Posterior vena cava (tissue), 2 donors: ENCODE measurements around the gene TECR. TPM values are rescaled to one million over a fixed set of nuclear protein-coding genes. Genes with fewer than 3 reads are reported as not detected.
"Not testable (repeated sequence)": the region's sequence is repeated elsewhere in the genome, so short reads cannot be mapped to it uniquely, and the experiment has no call there.

ENCODE experiments used
- DNase-seq: peaks from one replicate; pipeline ENCODE4 v3.0.0-alpha.2; 2020; ENCODE audit warnings: low spot score
- intact Hi-C, 2 donors: fragments of 100-400 bp; cut with DNase I; formaldehyde crosslinking; loops; one replicate each; pipeline versions ENCODE4 v1.14.1 to v1.14.2; 2022 to 2023
- microRNA-seq, 2 donors: library from miRNA; unstranded; fragments of <30 nt; microRNA quantifications; one replicate each; pipeline ENCODE4 v1.2.0, GENCODE V29; 2020 to 2021; ENCODE audit warnings: borderline microRNAs expressed in 2 of 2
- total RNA-seq, 2 donors: library from RNA; stranded (reverse); fragmentation: NEBNext Ultra II Directional; extraction: Animal tissue kit (Norgen Biotek cat#: 25700); gene quantifications; one replicate each; pipeline ENCODE4 v1.2.1, GENCODE V29; 2021
- donor health status: DM: yes; HTN: yes; CAD: no.
- donor health status: DM: yes; HTN: yes; CAD: no.

Gene TECR
- total RNA-seq, 2 donors from 2014 or later: 36.8 to 56.6 TPM

GRCh38 chr19:14613399-14614098 lies 84.2 kb downstream of the TECR start:
- peak; percentile 38 for DNase-seq
- intact Hi-C loops: not testable (repeated sequence)

DNA sequence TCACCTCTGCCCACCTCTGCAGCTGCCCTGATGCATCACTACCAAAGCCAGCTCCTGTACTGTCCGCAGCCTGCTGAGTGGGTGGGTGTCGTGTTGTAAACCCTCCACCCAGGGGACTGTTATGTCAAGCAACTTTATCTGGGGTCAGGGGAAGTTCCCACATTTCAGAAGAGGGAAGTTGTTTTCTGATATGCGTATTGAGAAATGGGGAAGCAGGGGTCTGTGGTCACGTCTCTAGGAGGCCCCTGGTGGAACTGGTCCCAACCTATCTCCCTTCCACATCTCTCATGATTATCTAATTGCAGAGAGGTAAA lies 84.7 kb downstream of the TECR start:
- intact Hi-C loops: no loop called here
- no peak for DNase-seq

Small RNA genes within 50 kb of the gene (microRNA-seq; reads per million reads assigned to microRNA genes)
- gene MIR639: 0 reads per million in 2 donors

Other genes starting within 250 kb of the TECR start
- gene ADGRE5, start 148.2 kb upstream of the TECR start, total RNA-seq: 100 to 1,000 TPM; 195 to 306 TPM
- gene DDX39A, start 110.3 kb upstream of the TECR start, total RNA-seq: 10 to 100 TPM; 37.4 to 38.7 TPM
- gene PKN1, start 96.3 kb upstream of the TECR start, total RNA-seq: 100 to 1,000 TPM; 135 to 173 TPM
- gene PTGER1, start 54.2 kb upstream of the TECR start, total RNA-seq: 1 to 10 TPM in 1 of 2 donors, under 1 TPM in 1; 0.95 to 1.6 TPM
- gene GIPC1, start 33.5 kb upstream of the TECR start, total RNA-seq: 10 to 100 TPM; 43.5 to 46.1 TPM
- gene DNAJB1, start 11.2 kb upstream of the TECR start, total RNA-seq: 10 to 100 TPM; 56.2 to 63.2 TPM
- gene NDUFB7, start 42.5 kb downstream of the TECR start, total RNA-seq: 100 to 1,000 TPM; 157 to 177 TPM
- gene CLEC17A, start 53.5 kb downstream of the TECR start, total RNA-seq: under 1 TPM in 1 of 2 donors, not detected in 1; 0.42 TPM
- gene ADGRE3, start 145.2 kb downstream of the TECR start, total RNA-seq: under 1 TPM in 1 of 2 donors, not detected in 1; 0.23 TPM
- 10 to 100 TPM; 17.5 to 20.3 TPM for gene ZNF333, start 160.5 kb downstream of the TECR start, total RNA-seq
- 1 to 10 TPM; 4.0 to 4.3 TPM for gene ADGRE2, start 249.0 kb downstream of the TECR start, total RNA-seq